RPMI8226 (cell line): ENCODE data around the gene FGF8.

ENCODE experiments used
- DNase-seq: peaks from one replicate; pipeline ENCODE4 v3.0.0-alpha.2; 2015

Gene FGF8

DNA sequence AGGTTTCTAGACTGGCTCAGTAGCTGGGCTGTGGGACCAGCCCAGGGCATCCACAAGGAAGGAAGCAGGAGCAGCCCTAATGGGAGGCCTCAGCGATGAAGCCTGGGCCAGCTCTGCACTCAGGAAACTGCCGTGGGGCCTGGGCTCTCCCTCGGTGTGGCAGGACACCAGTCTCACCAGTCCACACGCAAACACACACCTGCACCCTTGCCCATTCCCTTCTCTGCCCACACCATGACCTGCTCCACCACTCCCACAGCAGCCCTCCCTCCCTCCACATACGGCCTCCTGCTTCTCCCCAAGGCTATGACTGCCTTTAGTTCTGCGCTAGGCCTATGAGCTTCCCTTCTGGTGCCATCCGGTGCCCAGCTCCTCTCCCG, 7.1 kb downstream of the FGF8 start:
- DNase-seq, result no peak

DNA sequence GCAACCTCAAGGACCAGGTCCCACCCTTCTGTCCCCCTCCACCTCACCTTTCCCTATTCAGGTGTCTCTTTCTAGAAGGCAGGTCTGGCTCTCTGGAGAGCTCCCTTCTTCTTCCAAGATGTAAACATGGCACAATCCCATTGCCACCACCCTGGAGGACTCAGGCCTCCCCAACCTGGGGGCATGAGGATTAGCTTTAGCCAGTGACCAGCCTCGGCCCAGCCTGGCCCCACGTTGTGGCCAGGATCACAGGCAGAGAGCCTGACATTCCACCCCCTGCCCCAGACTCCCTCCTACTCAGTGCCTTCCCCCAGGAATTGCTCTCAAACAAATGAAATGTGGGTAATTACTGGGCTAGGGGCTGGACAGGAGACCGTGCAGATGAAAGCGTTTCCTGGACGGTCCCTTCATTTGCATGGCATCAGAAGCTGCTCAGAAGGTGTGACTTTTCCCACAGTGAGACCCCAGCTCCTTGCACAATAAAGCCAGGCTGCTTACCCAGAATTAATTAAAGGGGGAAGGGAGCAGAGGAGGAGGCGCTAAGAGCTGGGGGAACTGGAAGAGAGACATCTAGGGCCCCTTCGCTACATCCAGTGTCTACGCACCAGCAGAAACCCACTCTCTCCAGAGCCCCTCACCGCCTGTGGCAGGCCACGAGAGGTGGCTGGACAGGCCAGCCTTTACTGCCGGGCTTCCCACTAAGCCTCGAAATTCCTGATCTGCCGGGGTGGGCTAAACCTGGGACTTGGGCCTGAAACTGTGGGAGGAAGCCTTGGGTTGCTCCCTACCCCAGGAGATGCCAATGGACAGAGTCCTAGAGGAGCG, 7.7 kb downstream of the FGF8 start:
- DNase-seq, result no peak

- DNase-seq, result no peak
Measured at GRCh38 chr10:101767600-101767945, 8.3 kb downstream of the FGF8 start.

GRCh38 chr10:101766753-101767599, 8.9 kb downstream of the FGF8 start:
- no peak for DNase-seq

DNA sequence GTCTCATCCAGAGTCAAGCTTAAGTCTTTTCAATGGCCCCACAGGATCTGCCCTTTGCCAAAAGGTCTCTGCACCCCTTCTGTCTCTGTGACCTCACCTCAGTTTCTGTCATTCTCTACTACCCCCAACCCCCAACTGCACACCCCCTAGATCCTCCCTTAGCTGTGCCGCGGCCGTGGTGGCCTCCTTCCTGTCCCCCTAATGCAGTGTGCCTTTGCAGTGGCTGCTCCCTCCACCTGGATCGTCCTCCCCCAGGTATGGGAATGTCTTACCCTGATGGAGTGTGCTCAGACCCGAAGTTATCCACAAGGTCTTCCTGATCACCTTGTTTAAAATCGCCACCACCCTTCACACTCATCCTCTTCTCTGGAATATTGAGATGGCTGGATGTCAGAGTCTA, 9.6 kb downstream of the FGF8 start:
- no peak for DNase-seq

GRCh38 chr10:101763141-101763846, 12.6 kb downstream of the FGF8 start:
- no peak for DNase-seq

- no peak for DNase-seq
Measured at GRCh38 chr10:101762736-101763135, 13.2 kb downstream of the FGF8 start.

DNA sequence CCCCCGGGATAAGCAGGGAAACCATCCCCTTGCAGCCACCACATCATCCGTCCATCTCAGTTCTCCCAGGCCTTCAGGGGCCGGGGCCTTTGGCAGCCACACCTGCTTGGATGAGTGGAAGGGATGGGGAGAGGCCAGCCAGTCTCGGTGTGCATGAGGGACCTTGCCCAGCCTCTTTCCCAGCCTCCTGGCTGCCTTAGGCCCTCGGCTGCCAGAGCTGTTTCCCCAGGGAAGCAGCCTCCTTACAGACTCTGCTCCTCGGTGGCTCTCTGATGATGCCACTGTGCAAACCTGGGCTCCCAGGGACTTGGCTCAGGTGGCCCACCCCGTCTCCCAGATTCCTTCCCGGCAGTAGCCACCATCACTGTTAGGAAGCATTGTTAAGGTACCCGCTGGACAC, 14.7 kb downstream of the FGF8 start:
- no peak for DNase-seq

DNA sequence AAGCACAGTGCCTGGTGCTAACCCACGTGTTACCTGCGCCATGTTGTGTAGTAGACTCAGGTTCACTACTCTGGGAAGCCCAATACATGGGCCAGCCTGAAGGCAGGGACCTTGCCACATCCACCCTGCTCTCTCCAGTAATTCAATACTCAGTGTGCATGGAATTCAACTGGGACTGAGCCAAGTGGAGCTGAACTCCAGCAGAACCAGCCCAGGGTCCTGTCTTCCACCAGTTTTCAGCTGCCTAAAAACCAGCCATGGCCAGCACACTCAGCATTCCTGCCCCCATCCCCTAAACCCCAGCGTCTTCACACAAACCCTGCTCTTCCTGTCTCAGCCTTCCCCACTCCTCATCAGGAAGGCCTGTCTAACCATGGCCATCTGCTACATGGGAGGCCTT, 15.4 kb downstream of the FGF8 start:
- no peak for DNase-seq

- no peak for DNase-seq
Measured at GRCh38 chr10:101759309-101760247, 16.3 kb downstream of the FGF8 start.

GRCh38 chr10:101758858-101759257, 17.1 kb downstream of the FGF8 start:
- no peak for DNase-seq

DNA sequence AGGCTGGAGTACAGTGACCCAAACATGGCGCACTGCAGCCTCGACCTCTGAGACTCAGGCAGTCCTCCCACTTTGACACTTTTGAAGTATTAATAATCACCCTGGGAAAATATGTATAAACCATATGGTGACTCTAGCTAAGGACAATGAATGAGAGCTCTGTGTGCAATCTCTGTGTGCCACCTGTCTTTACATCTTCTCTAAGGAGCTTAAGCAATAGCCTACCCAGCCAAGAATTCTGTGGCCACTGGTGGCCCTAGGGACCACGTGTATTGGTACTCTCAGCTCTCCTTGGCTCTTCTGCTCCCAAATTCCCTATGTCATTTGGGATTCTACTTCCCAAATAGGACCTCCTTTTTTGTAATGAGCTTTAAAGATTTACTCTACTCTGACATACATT, 23.7 kb downstream of the FGF8 start:
- no peak for DNase-seq

- DNase-seq, result peak; percentile 8
Measured at GRCh38 chr10:101749047-101750016, 26.6 kb downstream of the FGF8 start.

GRCh38 chr10:101748496-101748895, 27.4 kb downstream of the FGF8 start:
- DNase-seq, result no peak

- no peak for DNase-seq
Measured at GRCh38 chr10:101745074-101745696, 30.7 kb downstream of the FGF8 start.

DNA sequence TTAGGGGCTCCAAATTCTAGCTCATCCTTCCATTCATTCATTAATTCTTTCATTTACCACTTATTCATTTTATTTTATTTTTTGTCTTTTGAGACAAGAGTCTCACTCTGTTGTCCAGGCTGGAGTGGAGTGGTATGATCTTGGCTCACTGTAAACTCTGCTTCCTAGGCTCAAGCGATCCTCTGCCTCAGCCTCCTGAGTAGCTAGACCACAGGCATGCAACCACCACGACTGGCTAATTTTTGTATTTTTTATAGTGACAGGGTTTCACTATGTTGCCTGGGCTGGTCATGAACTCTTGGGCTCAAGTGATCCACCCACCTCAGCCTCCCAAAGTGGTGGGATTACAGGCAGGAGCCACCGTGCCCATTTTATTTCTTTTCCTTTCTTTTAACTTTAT, 31.6 kb downstream of the FGF8 start:
- DNase-seq, result no peak

DNA sequence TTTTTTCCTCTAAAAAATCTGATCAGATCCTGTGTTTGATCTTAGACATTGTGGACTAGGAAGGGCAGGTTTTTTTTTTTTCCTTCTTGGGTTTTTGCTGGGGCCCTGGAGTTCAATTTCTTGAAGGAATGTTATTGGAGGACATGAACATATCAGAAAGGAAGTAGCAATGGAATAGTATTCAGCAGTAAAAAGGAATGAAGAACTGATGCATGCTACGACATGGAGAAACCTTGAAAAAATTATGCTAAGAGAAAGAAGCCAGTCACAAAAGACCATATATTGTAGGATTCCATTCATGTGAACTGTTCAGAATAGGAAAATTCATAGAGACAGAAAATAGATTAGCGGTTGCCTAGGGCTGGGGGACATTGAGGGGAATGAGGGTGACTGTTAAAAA, 34.0 kb downstream of the FGF8 start:
- no peak for DNase-seq

GRCh38 chr10:101736666-101737065, 39.2 kb downstream of the FGF8 start:
- no peak for DNase-seq

GRCh38 chr10:101732096-101732495, 43.8 kb downstream of the FGF8 start:
- no peak for DNase-seq

- DNase-seq, result no peak
Measured at GRCh38 chr10:101726115-101726387, 49.9 kb downstream of the FGF8 start.
